Kidney (tissue), 14 donors: ENCODE results near the gene OR10H5. TPM values are rescaled to one million over a fixed set of nuclear protein-coding genes. Genes with fewer than 3 reads are reported as not detected.

ENCODE experiments used
- DNase-seq, 5 donors: peaks; one replicate each; pipeline ENCODE4 v3.0.0-alpha.2; 2013 to 2020
- FAIRE-seq: peaks from 2 replicates; lab custom pipeline; 2012; peaks lifted over from hg19 to GRCh38; lab: Jason Lieb, UNC
- H3K27ac ChIP-seq, 2 donors: one replicate each; pipeline ENCODE4 v1.7.0; 2013; ENCODE audit warnings: low read depth in 2 of 2, low read length in 2 of 2, inconsistent platforms in 1 of 2
- H3K27me3 ChIP-seq: one replicate; pipeline ENCODE4 v1.7.1; 2013; ENCODE audit warnings: low read length, inconsistent platforms; ENCODE audit not compliant: control insufficient read depth, insufficient read depth
- H3K36me3 ChIP-seq, 3 donors: one replicate each; pipeline versions ENCODE4 v1.7.0 to v1.7.1; 2013; ENCODE audit warnings: low read length in 3 of 3, control low read depth in 1 of 3, inconsistent platforms in 1 of 3; ENCODE audit not compliant: insufficient read depth in 3 of 3, control insufficient read depth in 2 of 3
- H3K4me1 ChIP-seq, 3 donors: one replicate each; pipeline versions ENCODE4 v1.7.0 to v1.7.1; 2013; ENCODE audit warnings: low read length in 3 of 3, inconsistent platforms in 1 of 3, low read depth in 1 of 3; ENCODE audit not compliant: control insufficient read depth in 2 of 3, insufficient read depth in 2 of 3
- H3K4me3 ChIP-seq, 3 donors: one replicate each; pipeline versions ENCODE4 v1.7.0 to v1.8.1; 2013; ENCODE audit warnings: low read length in 3 of 3, control low read depth in 1 of 3, inconsistent platforms in 1 of 3
- H3K9ac ChIP-seq, 3 donors: one replicate each; pipeline versions ENCODE4 v1.7.0 to v1.7.1; 2013; ENCODE audit warnings: low read length in 3 of 3, control low read depth in 1 of 3, inconsistent platforms in 1 of 3
- H3K9me3 ChIP-seq, 3 donors: one replicate each; pipeline versions ENCODE4 v1.7.0 to v1.7.1; 2013; ENCODE audit warnings: low read length in 3 of 3, control low read depth in 1 of 3, inconsistent platforms in 1 of 3; ENCODE audit not compliant: control insufficient read depth in 2 of 3, insufficient read depth in 1 of 3
- CTCF ChIP-seq: IDR thresholded peaks from 3 replicates; pipeline ENCODE4 v1.5.1; 2012; ENCODE audit warnings: mild to moderate bottlenecking, moderate library complexity, borderline replicate concordance; ENCODE audit not compliant: insufficient read depth; ENCODE audit errors: extremely low read depth
- intact Hi-C: fragments of 100-400 bp; cut with DNase I; formaldehyde crosslinking; loops from one replicate; pipeline ENCODE4 v1.11.1; 2022
- polyA plus RNA-seq: library from polyadenylated mRNA; stranded (reverse); fragments of 350-450 nt; fragmentation: Illumina TruSeq; extraction: RNeasy Lipid Tissue Mini Kit (QIAGEN cat#74804); gene quantifications from one replicate; pipeline ENCODE4 v1.2.3, GENCODE V29; 2014; ENCODE audit warnings: low read depth, low replicate concordance; ENCODE audit not compliant: insufficient read depth
- total RNA-seq: library from RNA; stranded (reverse); fragmentation: NEBNext Ultra II Directional; extraction: Animal tissue kit (Norgen Biotek cat#: 25700); gene quantifications from one replicate; pipeline ENCODE4 v1.2.1, GENCODE V29; 2021
- donor health status: control.
- donor health status: control.
- donor health status: control.
- donor health status: control.
- donor health status: control.
- donor health status: DM: yes; HTN: yes; CAD: no.
- donor health status: Normal renal cell carcinoma (clear cell type).

OR10H5 gene
- total and polyA plus RNA-seq, 2 donors from 2014 or later: not detected

DNA sequence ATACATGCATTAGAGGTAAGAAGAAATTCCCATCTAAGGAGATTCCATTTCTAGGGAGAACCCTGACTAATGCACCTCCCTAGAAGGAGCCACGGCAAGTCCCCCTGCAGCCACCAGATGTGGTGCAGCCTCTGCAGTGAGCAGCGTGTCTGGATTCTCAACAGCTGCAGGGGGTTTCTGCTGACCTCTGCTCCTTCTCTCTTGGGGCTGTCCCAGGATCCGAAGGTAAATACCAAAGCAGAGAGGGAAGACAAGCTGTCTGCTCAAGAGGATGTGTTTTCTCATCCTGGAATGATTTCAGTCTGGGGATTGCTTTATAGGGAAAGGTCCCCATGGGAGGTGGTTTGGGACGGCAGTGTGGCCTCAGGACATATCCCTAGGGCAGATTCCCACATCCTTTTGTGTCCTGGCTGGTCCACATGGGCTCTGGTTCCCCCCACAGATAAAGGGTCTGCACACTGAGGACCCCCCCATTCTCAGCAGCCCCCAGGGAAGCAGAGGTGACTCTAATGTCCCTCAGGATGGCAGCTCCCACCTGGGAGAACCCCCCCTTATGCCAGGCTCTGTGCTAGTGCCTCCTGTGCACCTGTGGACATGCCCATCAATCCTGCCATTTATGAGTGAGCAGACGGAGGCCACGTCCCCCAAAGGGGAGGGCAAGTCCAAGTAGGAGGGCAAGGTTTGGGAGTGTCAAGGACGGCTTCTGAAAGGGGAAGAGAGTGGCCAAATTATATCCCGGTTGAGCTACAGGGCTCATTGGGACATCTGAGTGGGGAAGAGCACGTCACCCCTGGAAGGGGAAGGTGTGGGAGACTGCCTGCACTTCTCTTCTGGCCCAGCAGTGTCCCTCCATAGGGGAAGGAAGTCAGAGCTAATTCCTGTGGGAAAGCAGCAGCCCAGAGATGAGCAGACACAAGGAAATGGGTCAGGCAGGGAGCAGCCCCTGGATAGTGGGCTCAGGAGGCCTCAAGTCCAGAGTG, 10.2 kb upstream of the OR10H5 start:
- DNase-seq (no peak), FAIRE-seq (no peak)
- H3K4me1 ChIP-seq: no peaks in the 10 kb centered on the region
- H3K36me3 ChIP-seq: no peaks in the 10 kb centered on the region
- H3K27me3 ChIP-seq: no peaks in the 10 kb centered on the region
- H3K9ac ChIP-seq: no peak overlapping the region
- TF ChIP-seq CTCF: no peak
- H3K9me3 ChIP-seq: no peaks in the 10 kb centered on the region
- H3K27ac ChIP-seq: no peak overlapping the region
- no peak overlapping the region for H3K4me3 ChIP-seq
- intact Hi-C loops: no loop called here

DNA sequence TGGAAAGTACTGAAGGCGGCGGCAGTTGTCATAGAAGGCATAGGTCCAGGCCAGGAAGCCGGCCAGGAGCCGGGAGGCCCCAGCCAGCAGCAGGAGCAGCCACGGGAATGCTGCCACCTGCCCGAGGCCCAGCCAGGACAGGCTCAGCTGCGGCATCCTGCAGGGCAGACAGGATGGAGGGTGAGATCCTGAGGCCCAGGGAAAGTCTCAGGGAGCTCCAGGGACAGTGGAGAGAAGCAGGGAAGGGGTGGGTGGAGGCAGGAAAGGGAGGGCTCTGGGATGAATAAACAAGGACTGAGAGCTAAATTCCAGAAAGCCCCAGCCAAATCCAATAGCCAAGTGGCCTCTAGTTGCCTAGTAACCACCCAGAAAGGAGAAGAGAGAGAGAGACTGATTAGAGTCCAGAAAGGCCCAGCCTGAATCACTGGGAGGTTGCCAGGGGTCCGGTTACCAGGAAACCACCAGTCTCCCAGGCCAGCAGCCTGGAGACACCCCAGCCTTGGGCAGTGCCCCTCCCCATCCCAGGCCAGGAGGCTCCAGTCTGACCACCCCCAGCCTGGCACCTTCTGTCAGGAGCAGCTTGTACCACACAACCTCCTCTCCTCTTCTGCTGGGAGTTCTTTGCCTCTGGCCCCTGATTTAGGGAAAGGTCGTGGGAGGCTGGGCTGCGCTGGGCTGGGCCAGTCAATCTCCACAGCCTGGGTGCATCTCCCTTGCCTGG, 7.5 kb upstream of the OR10H5 start:
- TF ChIP-seq CTCF: no peak
- Histone ChIP-seq H3K27me3 (no peaks in the 10 kb centered on the region), H3K27ac (no peak overlapping the region), H3K9me3 (no peaks in the 10 kb centered on the region), H3K4me1 (no peaks in the 10 kb centered on the region), H3K4me3 (no peak overlapping the region), H3K9ac (no peak overlapping the region), H3K36me3 (no peaks in the 10 kb centered on the region)
- intact Hi-C loops: no loop called here
- DNase-seq: peak in 3 of 5 donors; percentile 3 to 88 (median 34)
- no peak for FAIRE-seq

- H3K9ac ChIP-seq: no peak overlapping the region
- FAIRE-seq: no peak
- no peak overlapping the region for H3K27ac ChIP-seq
These were observed 6.6 kb upstream of the OR10H5 start for GRCh38 chr19:15780610-15781418.

More at GRCh38 chr19:15780610-15781418, 6.6 kb upstream of the OR10H5 start:
- no peaks in the 10 kb centered on the region for H3K9me3 ChIP-seq
- no peaks in the 10 kb centered on the region for H3K4me1 ChIP-seq
- no peak for DNase-seq
- no peaks in the 10 kb centered on the region for H3K36me3 ChIP-seq
- no peaks in the 10 kb centered on the region for H3K27me3 ChIP-seq
- H3K4me3 ChIP-seq: no peak overlapping the region
- no peak for TF ChIP-seq CTCF
- intact Hi-C loops: no loop called here
